HG03558 (cell line): ENCODE measurements around the gene ARMC2.
"Not testable (repeated sequence)": the region's sequence is repeated elsewhere in the genome, so short reads cannot be mapped to it uniquely, and the experiment has no call there.

Source experiments
- ATAC-seq: cut with Tn5 transposase; IDR thresholded peaks from one replicate; pipeline ENCODE4 v1.9.1; 2021; ENCODE audit warnings: moderate number of reproducible peaks; ENCODE audit not compliant: unreplicated experiment; ENCODE audit errors: extremely low read depth

Gene ARMC2

DNA sequence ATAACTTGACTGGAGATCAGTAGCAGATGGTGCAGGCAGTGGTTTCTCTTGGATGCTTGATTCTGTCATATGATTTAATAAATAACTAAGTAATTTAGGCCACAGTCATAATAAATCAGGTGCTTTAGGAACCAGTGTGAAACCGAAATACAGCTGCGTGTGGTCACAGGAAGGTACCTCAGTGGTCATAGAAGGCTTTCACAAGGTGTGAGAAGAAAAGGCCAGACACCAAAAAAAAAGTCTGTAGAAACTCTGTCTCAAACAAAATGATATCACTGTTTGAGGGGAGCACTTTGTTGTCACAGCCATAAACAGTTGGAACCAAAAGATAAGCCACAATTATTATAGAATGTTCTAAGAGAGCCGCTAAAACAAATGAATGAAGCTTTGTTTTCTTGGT, 56.5 kb downstream of the ARMC2 start:
- ATAC-seq: peak; percentile 98

DNA sequence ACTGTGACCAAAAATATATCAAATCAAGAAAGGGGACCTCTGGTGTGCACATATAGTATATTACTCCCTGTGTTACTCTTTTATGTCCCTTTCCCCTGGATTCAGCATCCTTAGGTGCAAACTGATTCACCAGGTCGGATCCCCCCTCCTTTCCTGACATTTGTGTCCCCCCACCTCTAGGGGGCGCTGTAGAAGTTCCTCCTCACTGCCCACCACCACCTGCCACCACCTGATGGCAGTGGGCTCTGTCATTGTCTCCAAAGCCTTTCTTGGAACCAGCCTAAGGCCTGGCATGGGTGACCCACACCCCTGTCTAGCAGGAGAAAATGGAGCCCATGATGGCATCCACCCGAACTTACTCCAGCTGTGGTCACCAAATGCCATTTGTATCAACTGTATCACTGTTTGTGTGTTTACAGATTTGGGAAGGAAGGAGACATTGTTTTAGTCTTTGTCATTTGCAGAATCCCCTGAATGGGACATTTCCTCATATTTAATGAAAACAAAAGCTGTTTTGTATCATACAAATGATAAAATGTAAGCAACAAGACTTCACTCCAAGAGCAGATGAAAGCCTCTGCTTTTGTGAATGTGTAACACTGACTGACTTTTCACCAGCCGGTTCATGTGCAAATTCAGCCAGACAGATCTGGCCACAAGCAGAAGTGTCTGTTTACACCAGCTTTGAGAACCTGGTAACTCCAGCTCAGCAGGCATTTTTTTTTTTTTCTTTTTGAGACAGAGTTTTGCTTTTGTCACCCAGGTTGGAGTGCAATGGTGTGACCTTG, 66.2 kb downstream of the ARMC2 start:
- no peak for ATAC-seq

DNA sequence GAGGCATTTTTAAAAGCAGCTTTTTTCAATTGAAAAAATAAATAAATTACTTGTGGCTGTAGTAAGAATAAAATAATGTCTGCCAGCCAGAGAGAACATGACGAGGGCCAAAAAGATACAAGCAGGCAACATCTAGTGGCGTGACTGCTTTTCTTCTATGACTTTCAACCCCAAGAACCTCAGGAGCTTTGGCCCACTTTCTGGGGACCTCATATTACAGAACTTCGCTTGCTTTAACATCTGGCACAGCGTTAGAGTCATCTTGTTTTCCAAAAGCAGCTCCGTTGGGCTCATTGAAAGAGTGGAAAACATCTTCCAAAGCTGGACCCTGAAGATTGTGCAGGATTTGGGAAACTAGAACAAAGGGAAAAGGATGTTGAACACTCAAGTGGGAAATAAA, 67.0 kb downstream of the ARMC2 start:
- no peak for ATAC-seq

DNA sequence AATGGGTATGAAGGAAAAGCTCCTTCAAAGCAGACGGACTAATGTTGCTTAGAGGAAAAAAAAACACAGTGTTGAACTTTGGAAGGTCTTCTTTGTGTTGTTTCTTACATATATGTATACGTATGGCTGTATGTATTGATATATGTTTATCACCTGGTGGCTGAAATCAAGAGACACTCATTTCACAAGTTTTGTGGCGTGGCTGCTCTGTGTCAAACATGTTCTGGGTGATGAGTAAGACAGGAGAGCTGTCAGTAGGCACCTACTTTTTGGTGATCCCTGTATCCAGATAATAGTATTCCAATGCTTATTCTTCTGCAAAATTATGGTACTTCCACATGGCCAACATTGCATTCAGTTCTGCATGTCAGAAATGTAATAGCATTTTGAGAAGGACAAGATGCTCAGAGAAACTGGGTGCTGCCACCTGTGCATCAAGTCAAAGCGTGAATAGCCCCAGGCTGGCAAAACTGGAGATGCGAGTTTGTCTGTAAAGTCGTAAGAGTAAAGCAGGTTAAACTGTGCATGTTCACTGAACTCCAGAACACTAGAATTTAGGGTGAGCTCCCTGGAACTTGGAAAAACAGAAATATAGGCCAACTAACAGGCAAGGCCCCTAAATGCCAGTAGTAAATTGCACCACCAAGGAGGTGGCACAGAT, 67.9 kb downstream of the ARMC2 start:
- no peak for ATAC-seq

DNA sequence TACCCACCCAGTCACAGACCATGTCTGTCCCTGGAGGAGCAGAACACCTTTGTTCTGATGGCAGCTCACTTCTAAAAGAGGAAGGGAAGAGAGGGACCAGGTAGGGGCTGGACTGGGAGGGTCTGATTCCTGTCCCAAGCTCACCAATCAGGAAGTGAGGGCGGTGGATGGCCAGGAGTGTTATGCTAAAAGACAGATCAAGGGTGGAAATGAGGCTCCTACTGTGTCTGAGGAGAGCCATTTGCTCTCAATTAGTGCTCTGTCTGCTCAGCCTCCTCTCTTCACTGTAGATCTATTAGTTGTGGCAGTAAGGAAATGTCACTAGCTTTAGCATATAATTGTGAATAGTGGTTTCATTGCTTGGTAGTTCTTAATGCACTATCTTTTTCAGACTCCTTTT, 72.5 kb downstream of the ARMC2 start:
- no peak for ATAC-seq

DNA sequence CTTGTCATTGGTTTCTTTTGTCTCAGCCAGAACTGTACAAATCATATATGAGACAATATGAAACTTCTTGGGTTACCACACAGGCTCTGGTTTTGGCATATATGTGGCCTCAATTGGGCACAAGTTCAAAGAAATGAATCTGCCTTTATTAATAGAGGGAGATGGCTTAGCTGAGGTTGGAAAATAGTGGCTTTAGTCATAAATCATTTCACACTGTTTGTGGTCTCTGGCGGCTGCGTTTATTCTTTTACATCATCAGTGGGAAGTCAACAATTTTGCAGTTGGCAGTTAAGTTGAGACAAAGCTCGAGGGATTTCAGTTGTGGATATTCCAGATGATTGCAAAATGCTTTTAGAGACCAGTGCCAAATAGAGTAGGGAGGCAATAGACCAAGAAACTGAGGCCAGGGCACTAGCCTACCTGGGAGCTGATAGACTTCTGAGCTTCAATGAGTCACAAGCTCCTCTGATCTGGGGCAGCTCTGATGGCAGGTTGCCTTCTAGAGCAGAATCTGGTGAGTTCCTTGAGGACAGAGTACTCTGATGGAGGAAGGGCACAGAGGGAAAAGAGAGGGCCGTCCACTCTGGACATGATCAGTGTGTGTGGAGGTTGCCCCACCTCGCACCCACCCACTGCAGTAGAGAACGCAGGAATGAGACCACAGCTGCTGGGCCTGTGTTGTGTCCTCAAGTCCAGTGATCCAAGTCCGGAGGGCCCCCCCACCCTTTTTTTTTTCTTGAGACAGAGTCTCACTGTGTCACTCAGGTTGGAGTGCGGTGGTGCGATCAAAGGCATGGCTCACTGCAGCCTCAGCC, 73.5 kb downstream of the ARMC2 start:
- ATAC-seq: no peak

DNA sequence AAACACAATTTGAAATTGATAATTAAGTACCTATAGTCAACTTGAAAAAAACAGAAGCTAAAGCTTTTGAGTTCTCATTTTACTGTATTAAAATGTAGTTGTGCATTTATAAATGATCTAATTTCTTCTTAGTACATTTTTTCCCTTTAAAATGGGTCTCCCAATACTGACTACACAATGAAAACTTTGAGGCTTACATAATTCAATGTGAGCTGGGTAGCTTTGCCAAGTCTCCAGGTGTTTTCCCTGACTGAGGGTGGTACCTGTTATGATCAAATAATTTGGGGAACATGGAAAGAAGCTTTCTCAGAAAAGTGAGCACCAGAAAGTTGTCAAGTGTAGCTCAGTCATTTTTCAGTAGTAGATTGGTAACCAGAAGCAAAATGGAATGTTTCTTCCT, 74.3 kb downstream of the ARMC2 start:
- no peak for ATAC-seq

DNA sequence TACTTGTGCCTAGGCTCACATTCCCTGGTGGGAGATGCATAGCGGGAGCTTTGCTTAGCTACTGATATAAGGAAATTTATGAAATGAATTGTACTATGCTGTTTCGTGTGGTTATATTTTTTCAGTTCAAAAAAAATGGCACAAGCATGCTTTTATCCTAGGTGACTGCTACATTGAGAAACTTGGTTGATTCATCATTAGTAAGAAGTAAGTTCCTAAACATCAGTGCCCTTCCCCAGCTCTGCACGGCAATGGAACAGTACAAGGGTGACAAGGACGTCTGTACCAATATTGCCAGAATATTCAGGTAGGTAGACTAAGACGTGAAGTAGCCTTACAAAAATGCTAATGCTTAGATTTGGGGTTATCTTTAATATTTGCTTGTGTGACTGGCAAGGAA, 79.7 kb downstream of the ARMC2 start:
- no peak for ATAC-seq

DNA sequence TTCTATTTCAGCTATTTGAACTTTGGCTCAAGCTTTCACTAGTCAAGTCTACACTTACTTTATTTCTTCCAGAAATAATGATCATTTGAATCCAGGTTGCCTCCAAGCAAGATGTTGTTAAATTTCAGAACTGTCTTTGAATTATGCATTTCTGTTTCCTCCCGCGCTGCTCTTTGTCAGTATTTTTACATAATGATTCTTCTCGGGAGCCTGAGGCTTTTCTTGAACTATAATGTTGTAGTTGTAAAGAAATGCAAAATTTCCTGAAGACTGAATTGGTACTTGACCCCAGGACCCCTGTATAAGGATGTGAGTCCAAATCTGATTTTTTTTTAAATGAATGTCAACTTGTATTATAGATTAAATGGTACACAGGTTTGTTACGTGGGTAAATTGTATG, 80.4 kb downstream of the ARMC2 start:
- ATAC-seq: no peak

DNA sequence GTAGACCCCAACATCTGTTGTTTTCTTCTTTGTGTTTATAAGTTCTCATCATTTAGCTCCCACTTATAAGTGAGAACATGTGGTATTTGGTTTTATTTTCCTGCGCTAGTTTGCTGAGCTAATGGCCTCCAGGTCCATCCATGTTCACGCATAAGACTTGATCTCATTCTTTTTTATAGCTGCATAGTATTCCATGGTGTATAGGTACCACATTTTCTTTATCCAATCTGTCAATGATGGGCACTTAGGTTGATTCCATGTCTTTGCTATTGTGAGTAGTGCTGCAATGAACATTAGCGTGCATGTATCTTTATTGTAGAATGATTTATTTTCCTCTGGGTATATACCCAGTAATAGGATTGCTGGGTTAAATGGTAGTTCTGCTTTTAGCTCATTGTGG, 82.9 kb downstream of the ARMC2 start:
- not testable (repeated sequence) for ATAC-seq

DNA sequence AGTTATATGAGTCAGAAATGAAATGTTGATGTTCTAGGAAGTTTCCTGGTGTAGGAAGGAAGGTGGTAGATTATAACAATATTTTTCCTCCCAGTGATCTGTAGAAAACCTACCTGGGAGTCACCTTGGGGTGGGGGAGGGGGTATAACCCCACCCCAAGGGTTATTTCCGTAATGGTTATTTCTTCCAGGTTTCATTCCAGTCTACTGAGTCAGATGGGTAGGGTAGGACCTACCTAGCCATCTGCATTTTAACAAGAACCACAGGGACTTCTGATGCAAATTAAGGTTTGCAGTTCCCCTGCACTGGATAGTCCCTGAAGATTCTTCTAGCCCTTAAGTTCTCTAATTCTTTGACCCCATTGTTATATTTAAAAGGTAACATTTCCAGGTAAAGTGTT, 88.9 kb downstream of the ARMC2 start:
- ATAC-seq: no peak

DNA sequence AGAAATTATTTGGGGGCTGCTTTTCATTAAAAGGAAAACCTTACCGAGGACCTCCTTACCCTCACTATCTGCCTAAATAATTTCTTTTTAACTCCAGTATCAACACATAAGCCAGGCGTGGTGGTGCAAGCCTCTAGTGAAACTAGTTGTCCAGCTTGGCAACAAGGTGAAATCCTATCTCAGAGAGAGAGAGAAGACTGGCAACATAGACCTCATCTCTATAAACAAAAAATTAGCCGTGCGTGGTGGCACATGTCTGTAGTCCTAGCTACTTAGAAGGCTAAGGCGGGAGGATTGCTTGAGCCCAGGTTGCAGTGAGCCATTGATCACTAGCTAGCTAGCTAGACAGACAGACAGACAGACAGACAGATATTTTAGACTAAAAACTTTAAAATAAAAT, 92.5 kb downstream of the ARMC2 start:
- ATAC-seq: no peak

DNA sequence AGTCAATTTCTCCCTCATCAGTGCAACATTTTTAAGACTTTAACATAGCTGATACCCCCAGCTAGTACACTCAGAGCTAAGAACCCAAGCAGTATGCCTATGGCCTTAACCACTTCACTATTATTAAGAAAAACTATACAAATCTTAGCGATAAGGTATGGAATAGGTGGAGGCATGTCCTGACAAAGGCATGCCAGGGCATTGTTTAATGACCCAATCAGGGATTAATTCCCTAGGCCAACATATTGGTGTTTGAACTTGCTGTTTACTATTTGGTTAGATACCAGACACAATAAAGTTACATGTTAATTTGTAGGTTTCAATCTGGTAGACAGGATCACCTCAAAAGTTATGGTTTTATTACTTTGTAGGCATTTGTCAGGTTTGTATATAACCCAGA, 93.1 kb downstream of the ARMC2 start:
- no peak for ATAC-seq

DNA sequence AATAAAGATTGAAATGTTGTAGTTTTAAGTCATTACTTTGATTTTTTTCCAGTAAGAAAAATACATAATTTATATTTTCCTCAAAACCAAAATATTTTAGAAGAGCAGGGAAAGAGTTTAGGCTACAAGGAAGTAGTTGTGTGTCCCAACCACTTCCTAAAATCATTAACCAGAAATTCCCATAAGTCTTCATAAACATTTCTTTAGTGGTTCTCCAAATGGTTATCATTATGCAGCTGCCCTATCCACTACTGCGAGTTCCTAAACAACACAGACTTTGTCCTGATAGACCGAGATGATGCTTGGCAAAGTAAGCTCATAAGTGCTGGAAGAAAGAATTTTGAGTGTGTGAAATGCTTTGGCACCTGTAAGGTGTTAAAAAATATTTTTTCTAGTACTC, 93.6 kb downstream of the ARMC2 start:
- ATAC-seq: no peak

DNA sequence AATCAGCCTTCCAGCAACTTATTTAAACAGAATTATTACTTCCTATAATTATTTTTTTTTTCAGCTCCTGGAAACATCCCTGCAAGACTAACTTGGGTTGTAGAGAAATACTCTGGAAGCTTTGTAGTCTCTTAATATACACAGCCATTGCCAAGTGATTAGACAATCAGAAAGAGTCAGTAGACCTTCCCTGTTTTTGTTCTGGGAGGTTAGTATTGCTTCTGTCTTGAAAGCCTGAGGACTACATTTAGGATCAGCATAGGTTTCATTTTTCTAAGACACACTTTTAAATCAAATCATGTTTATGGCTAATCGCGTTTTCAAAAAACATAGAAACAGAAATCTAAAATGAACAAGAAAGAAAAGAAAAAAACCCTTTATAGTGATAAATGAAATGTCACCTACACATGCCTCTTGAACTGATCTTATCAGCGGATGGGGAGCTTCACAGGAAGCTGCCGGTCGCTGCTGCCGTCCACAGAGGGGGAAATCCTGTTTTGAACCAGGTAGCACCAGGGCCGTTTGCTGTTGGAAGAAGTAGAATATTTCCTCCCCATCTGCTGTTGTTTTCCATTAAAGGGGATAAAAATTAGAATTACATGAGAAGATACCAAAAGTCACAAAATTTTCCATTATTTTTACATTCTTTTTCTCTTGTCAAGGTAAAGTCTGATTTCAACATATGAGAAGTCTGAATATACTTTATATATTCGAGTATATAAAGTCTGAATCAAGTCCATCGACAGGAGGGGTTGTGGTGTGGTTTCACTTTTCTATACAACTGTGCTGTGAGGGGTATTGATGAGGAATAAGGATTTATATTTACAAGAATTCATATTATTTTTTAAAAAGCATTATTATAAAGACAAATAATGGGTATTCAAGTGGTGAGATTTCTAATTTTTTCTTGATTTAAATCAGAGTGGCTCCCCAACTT, 94.6 kb downstream of the ARMC2 start:
- ATAC-seq: no peak

DNA sequence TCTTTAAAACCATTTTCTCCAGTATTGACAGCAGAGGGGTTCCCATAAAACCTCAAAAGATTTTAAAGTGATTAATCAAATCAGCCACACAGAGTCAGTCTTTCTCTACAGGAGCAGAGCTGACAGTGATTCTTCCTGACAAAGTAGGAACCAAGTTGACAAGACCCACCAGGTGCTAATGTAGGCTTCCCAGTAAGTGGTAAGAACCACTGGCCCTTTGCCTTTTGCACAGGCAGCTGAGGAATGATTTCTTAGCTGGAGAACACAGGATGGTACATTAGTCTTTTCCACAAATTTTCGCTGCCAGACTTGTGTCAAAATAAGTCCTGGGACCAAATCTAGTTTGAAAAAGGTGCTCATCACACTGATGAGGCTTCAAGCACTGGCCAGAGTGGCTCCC, 95.8 kb downstream of the ARMC2 start:
- ATAC-seq: no peak

DNA sequence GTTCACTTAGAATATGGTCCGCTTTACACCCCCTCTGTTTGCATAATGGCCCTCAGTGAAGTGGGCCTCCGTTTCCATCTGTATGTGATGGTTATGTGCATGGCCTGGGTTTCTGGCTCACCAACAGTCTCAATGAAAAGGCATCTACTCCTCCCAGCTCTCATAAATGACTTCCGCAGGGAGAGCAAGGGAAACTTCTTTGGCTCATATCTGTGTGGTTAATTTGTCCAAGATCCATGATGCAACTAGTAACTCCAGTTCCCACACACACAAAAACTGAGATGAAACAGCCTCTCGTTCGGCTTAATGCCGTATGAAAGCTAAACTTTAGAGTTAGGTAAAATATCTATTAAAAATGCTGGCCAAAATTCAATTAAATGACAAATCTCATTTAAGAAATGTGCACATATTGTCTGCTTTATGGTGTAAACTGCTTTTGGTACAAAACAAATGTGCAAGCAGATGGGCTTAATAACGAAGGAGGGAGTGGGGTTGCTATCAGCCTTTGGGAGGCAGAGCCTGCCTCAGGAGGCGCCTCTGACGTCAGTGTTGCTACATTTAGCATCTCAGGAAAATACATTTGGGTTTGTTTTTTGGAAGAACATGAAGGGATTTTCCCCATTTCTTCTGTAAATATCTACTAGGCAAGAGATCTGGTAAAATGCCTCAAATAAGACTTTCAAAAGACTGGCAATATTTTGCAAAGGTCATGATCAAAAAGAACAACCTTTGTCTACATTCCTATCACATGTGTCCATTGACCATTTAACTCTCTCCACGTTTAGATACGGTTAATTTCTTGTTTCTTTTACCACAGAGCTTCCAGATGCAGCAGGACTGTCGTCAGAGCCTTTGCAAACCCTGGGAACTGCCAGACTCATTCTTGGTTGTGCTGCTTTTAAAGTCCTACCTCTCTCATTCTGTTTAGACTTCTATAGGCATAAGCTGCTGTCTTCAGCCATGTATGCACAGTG, 96.8 kb downstream of the ARMC2 start:
- ATAC-seq: no peak

DNA sequence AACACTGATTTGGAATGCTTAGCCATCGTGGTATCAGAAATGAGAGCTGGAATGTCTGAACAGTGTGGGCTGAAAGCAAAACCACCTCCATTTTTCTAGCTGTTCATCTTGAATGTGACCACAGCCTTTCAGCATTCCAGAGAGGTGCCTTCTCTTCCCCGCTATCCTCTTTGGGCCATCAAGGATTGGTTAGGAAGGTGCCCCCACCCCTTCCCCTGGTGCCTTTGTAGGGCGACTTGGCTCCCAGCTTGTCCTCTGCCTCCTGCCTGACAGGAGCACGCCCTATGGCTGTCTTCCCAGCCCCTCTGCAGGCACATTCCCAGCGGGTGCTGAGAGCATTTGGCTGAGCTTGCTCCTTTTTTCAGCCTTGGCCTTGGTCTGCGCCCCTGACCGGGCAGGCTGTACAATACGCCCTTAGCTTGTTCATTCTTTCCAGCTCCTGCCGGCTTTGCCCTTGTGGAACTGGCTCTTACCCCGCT, 97.5 kb downstream of the ARMC2 start:
- ATAC-seq: no peak

DNA sequence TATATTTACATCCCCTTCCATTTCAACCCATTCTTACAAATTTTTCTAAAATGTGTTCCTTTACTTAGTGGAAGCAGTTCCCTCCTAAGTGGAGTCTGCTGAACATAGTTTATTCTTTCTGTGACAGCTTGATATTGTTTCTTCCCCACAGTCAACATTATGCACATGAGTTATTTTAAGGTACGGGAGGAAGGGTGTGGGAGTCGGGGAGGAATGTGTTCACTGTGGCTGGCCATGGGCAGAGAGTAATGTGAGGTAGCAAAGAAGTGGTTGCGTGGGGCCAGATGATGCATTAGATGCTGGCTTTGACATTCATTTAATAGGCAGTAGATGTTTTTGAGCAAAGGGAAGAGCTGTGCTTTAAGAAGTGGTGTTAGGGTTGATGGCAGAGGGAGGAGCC, 98.5 kb downstream of the ARMC2 start:
- ATAC-seq: no peak
